Heart left ventricle (tissue), 16 donors: ENCODE results near the gene GRM5. TPM values are rescaled to one million over a fixed set of nuclear protein-coding genes. Genes with fewer than 3 reads are reported as not detected.

Experiments used
- ATAC-seq, 4 donors: fragments of 200-7000 bp; cut with Tn5 transposase; one replicate each; pipeline ENCODE4 v1.9.1; 2020 to 2022; ENCODE audit warnings: moderate library complexity in 4 of 4, mild to moderate bottlenecking in 3 of 4, moderate number of reproducible peaks in 1 of 4
- DNase-seq, 5 donors: peaks; one replicate each; pipeline ENCODE4 v3.0.0-alpha.2; 2020
- H3K27ac ChIP-seq, 12 donors: fragments of 200-600 bp; sonication (generic) in 4 of 12; one replicate each; pipeline versions ENCODE4 v1.5.0 to v1.8.0; 2016 to 2022; ENCODE audit warnings: mild to moderate bottlenecking in 2 of 12
- H3K27me3 ChIP-seq, 9 donors: fragments of 200-600 bp; sonication (generic) in 2 of 9; one replicate each; pipeline versions ENCODE4 v1.5.1 to v1.8.0; 2016 to 2022; ENCODE audit warnings: mild to moderate bottlenecking in 3 of 9
- H3K36me3 ChIP-seq, 9 donors: fragments of 200-600 bp; sonication (generic) in 2 of 9; one replicate each; pipeline versions ENCODE4 v1.5.0 to v1.8.0; 2018 to 2022; ENCODE audit warnings: mild to moderate bottlenecking in 2 of 9
- H3K4me1 ChIP-seq, 12 donors: fragments of 200-600 bp; sonication (generic) in 4 of 12; one replicate each; pipeline versions ENCODE4 v1.5.0 to v1.8.0; 2016 to 2022; ENCODE audit warnings: mild to moderate bottlenecking in 3 of 12
- H3K4me3 ChIP-seq, 12 donors: fragments of 200-600 bp; sonication (generic) in 4 of 12; one replicate each; pipeline versions ENCODE4 v1.5.0 to v1.8.0; 2017 to 2022; ENCODE audit warnings: mild to moderate bottlenecking in 9 of 12, moderate library complexity in 4 of 12
- H3K9me3 ChIP-seq, 12 donors: fragments of 200-600 bp; sonication (generic) in 4 of 12; one replicate each; pipeline versions ENCODE4 v1.5.0 to v1.8.0; 2016 to 2022; ENCODE audit warnings: mild to moderate bottlenecking in 1 of 12
- CTCF ChIP-seq, 12 donors: fragments of 200-600 bp; sonication (generic) in 4 of 12; IDR thresholded peaks; one replicate each; pipeline versions ENCODE4 v1.5.0 to v1.8.0; 2018 to 2022; ENCODE audit warnings: antibody characterized with exemption in 12 of 12, mild to moderate bottlenecking in 5 of 12
- POLR2A ChIP-seq, 2 donors: fragments of 450-650 bp; IDR thresholded peaks; one replicate each; pipeline ENCODE4 v1.6.1; 2017; ENCODE audit warnings: antibody characterized with exemption in 2 of 2, mild to moderate bottlenecking in 2 of 2, moderate library complexity in 2 of 2
- WGBS, 4 donors: extraction: QIAGEN DNeasy Blood & Tissue Kit in 2 of 4; methylation state at CpG; one replicate each; pipeline versions ENCODE4 v1.1.5 to v1.1.7; 2013 to 2018; 5-methylcytosine and 5-hydroxymethylcytosine counted together
- intact Hi-C, 10 donors: fragments of 100-400 bp; cut with DNase I; formaldehyde crosslinking; loops; one replicate each; pipeline versions ENCODE4 v1.11.1 to v1.14.2; 2022
- polyA plus RNA-seq, 2 donors: library from polyadenylated mRNA; stranded (reverse); fragments of 200-250 nt; gene quantifications; one replicate each; pipeline ENCODE4 v1.2.3, GENCODE V29; 2013
- total RNA-seq, 9 donors: library from RNA; depleted of rRNA in 2 of 9; stranded (reverse); fragments of >200 nt in 2 of 9; fragmentation: NEBNext Ultra II Directional in 3 of 9; extraction: Animal tissue kit (Norgen Biotek cat#: 25700) in 3 of 9; gene quantifications; one replicate each; pipeline versions ENCODE4 v1.1.0 to v1.2.4, GENCODE V29; 2016 to 2023
- donor health status: ischemic (EF 13 %, LVEDD 7.1; RV severe dilation, severe dysfunction).
- donor health status: healthy with polysubstance abuse.
- donor health status: DM: no; HTN: yes; CAD: no.
- donor health status: DM: no; HTN: no; CAD: no.
- donor health status: ischemic (EF 25% LVEDD 6.9; RV normal size, moderate dysfunction).
- donor health status: ischemic (EF 25% LVEDD 5.7; RV mildly dilated, moderate dysfunction).
- donor health status: healthy.
- donor health status: DM: yes; HTN: yes; CAD: no.
- donor health status: ischemic (EF 35%, LVEDD 5.7; RV mildly dilated, moderate dysfunction).
- donor health status: nonischemic (EF 11% LVEDD 7.7; RV severe dilation, severe dysfunction).
- donor health status: DM: yes; HTN: yes; CAD: no.
- donor health status: PGD.
- donor health status: ischemic (EF 29% LVEDD 5.4; RV normal size, mild dysfunction).
- donor health status: nonischemic (EF 23%, LVEDD 6.1; RV moderate dilation, normal function).

The GRM5 gene
- total and polyA plus RNA-seq, 11 donors: 0.01 to 0.09 (median 0.09) TPM; not detected in 8

GRCh38 chr11:88779577-88779976 is 286.2 kb downstream of the GRM5 start:
- Histone ChIP-seq H3K36me3 (no peaks in the 10 kb centered on the region), H3K4me3 (no peak overlapping the region), H3K27ac (no peak overlapping the region), H3K27me3 (no peaks in the 10 kb centered on the region), H3K4me1 (no peaks in the 10 kb centered on the region), H3K9me3 (peaks cover 0 to 2% (median 0%) of the 10 kb centered on the region in 12 donors)
- 78 to 79% (median 79%) methylated on average over 4 of the region's 4 CpGs for WGBS, 4 donors
- DNase-seq: no peak
- no peak for TF ChIP-seq CTCF (IDR thresholded peaks at IDR 0.05)
- TF ChIP-seq POLR2A (IDR thresholded peaks at IDR 0.05): no peak
- no peak for ATAC-seq
- intact Hi-C loops: no loop called here

DNA sequence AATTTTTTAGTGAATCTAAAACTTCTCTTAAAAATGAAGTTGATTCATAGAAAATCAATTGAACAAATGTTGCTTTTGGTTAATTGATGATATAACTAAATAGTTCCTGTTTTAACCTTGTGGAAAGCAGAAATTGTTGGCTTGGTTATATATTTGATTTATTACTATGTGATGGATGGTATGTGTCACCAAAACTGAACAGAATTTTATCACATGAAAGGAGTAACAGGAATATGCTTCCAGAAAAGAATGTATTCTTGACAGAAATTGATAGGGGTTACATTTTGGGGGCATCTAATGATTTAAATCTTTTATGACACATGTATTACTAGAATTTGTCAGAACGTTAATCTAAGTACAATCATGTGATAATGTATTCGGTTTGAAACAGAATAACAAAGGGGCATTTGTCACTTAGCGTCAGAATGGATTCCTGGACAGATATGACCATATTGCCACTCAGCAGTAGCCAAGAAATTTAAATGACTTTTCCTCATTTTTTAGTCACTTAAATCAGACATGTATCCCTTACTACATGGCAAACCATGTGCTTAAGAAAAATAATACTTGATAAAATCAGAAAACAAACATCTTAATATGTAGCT is 295.2 kb downstream of the GRM5 start:
- no peaks in the 10 kb centered on the region for H3K36me3 ChIP-seq

GRCh38 chr11:88744140-88744539 is 321.6 kb downstream of the GRM5 start:
- 85 to 89% (median 88%) methylated on average over 4 of the region's 4 CpGs for WGBS, 4 donors
- DNase-seq (no peak), ATAC-seq (no peak)
- Histone ChIP-seq H3K36me3 (no peaks in the 10 kb centered on the region), H3K4me1 (no peaks in the 10 kb centered on the region), H3K27me3 (no peaks in the 10 kb centered on the region), H3K9me3 (no peaks in the 10 kb centered on the region), H3K4me3 (no peak overlapping the region), H3K27ac (no peak overlapping the region)
- TF ChIP-seq POLR2A (IDR thresholded peaks at IDR 0.05) (no peak), CTCF (IDR thresholded peaks at IDR 0.05) (no peak)
- intact Hi-C loops: no loop called here

More for the DNA sequence above, 295.2 kb downstream of the GRM5 start:
- Histone ChIP-seq H3K4me1 (no peaks in the 10 kb centered on the region), H3K27ac (no peak overlapping the region), H3K27me3 (no peaks in the 10 kb centered on the region), H3K4me3 (no peak overlapping the region), H3K9me3 (peaks cover 0 to 9% (median 0%) of the 10 kb centered on the region in 12 donors)
- intact Hi-C loops: no loop called here
- ATAC-seq (no peak), DNase-seq (no peak)
- no peak for TF ChIP-seq POLR2A (IDR thresholded peaks at IDR 0.05)
- no peak for TF ChIP-seq CTCF (IDR thresholded peaks at IDR 0.05)
- 58 to 65% (median 59%) methylated on average over 3 of the region's 3 CpGs for WGBS, 4 donors

GRCh38 chr11:88739524-88739923 is 326.3 kb downstream of the GRM5 start:
- Histone ChIP-seq H3K27ac (no peak overlapping the region), H3K4me1 (no peaks in the 10 kb centered on the region), H3K9me3 (no peaks in the 10 kb centered on the region), H3K4me3 (no peak overlapping the region), H3K36me3 (no peaks in the 10 kb centered on the region), H3K27me3 (no peaks in the 10 kb centered on the region)
- DNase-seq (no peak), ATAC-seq (no peak)
- intact Hi-C loops: no loop called here
- no peak for TF ChIP-seq CTCF (IDR thresholded peaks at IDR 0.05)
- no peak for TF ChIP-seq POLR2A (IDR thresholded peaks at IDR 0.05)
- 73 to 85% (median 77%) methylated on average over 8 of the region's 8 CpGs for WGBS, 4 donors
